GM18861 (cell line): Measurements from ENCODE around the gene CHRM4.

ENCODE experiments used
- ATAC-seq: cut with Tn5 transposase; IDR thresholded peaks from one replicate; pipeline ENCODE4 v1.9.1; 2021; ENCODE audit not compliant: unreplicated experiment

Gene CHRM4

DNA sequence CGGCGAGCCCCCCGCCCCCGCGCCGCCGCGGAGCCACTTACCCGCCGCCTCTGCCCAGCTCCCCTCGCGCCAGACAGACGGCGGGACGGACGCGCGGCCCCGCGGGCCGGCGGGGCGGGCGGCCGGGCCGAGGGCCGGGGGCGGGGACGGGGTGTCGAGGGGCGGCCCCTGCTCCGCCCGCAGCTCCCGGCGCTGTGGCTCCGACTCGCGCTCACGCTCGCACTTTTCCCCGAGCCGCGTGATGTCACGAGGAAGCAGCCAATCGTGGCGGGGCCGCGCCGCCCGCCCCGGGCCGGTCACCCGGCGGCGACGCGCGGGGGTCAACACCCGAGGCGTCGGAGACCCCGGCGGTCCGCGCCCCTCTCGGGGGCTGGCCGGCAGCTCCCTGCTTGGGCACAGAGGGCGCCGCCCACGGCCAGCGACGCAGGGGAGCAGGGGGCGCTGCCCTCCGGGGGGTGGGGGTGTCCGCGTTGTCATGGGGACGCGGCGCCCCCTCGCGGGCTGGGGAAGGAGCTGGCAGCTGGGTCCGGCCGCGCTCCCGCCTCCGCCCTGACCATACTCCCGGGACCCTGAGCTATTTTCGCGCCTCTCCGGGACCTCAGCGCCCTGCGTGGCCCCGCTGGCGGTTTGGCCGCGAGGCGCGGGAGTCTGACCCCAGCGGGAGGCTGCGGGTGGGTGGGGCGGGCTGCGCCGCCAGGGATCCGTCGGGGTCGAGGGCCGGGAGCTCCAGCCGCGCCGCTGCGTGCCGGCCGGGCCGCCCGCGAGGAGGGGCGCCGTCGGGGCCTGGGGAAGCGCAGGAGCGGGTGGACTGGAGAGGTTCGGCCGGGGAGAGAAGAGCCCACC is at the start of gene CHRM4:
Gene CHRM4, minus strand, starts transcription at position 199 of the 843 bp plus-strand sequence. CDS start 5,219 bp downstream, outside the sequence.
- ATAC-seq: no peak

GRCh38 chr11:46438211-46438610 is 46.6 kb upstream of the CHRM4 start:
- no peak for ATAC-seq

DNA sequence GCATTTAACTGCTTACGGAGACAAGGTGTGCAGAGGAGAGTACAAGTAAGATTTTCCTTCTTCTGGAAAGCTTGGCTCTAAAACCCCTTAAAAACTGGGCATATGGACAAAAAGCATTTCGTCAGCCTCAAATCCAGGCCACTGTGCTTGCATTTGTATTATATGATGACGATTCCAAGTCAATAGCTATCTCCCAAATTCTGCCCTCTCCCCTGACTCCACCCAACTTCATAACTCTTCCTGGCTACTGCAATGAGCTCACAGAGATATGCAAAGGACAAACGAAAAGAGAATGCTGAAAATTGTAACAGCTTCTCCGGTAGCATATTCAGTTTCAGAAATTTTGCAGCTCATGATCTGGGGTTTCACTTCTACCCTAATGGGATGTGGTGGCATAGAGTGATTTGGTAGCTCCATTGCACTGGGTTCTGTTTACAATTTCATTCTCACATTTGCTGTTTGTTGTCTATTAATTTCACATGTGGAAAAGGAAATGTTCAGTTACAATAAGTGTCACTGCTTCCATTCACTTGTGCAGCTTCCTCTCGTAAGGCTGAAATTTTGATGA is 45.6 kb upstream of the CHRM4 start:
- no peak for ATAC-seq

GRCh38 chr11:46436113-46436512 is 44.5 kb upstream of the CHRM4 start:
- no peak for ATAC-seq

GRCh38 chr11:46435679-46436078 is 44.1 kb upstream of the CHRM4 start:
- ATAC-seq: no peak

GRCh38 chr11:46431211-46431610 is 39.6 kb upstream of the CHRM4 start:
- ATAC-seq: no peak

- ATAC-seq: no peak
Observed at GRCh38 chr11:46429717-46430116, 38.1 kb upstream of the CHRM4 start.

- ATAC-seq: no peak
Observed at GRCh38 chr11:46427364-46427763, 35.8 kb upstream of the CHRM4 start.

DNA sequence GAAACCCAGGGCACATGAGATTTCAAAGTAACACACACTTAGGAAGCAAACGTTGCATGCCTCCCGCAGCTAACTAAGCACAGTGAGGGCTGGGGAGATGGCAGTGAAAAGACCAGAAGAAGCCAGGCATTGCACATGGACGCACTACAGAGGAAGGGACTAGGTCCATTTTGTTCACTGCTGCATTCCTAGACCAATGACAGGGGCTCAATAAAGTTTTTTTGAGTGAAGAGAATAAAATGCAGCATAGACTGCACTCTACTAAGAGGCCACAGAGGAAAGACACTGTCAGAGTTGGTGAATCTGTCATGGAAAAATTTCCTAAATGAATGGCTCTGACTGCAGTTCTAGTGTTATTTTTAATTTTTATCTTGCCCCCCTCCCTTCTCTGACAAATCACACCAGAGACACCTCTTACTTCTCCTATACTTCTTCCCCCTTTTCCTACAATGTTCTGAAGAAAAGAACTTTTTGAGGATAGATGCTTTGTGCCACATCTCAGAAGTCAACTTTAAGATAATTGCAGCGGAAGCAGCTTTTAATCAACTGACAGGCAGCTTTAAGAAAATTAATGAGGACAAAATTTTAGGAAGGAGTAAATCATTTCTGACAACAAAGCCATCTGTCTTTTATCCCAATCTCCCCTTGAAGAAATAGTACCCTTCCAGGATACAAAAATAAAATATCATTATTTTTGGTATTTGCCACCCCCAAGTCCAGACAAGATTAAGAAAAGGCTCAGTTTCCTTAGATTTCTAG is 34.8 kb upstream of the CHRM4 start:
- no peak for ATAC-seq

DNA sequence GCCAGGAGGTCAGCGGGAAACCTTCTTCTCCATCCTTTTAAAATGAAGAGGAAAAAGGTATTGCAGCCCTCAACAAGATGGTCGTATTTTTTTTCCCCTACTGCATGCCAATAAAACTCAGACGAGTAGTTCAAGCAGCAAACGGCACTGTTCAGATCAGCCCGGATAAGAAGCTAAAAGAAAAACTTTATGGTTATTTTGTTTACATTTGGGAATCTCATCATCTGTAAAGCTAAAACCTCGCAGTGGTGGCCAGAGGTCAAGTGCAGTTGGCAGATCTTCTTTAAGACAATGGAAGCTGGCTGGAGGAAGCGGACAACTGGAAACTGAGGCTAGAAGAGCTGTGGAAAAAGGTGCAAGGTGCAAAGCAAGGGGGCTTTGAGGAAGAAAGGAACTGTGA is 31.0 kb upstream of the CHRM4 start:
- ATAC-seq: no peak

GRCh38 chr11:46421257-46421880 is 29.8 kb upstream of the CHRM4 start:
- ATAC-seq: no peak

GRCh38 chr11:46420513-46420912 is 28.9 kb upstream of the CHRM4 start:
- ATAC-seq: no peak

DNA sequence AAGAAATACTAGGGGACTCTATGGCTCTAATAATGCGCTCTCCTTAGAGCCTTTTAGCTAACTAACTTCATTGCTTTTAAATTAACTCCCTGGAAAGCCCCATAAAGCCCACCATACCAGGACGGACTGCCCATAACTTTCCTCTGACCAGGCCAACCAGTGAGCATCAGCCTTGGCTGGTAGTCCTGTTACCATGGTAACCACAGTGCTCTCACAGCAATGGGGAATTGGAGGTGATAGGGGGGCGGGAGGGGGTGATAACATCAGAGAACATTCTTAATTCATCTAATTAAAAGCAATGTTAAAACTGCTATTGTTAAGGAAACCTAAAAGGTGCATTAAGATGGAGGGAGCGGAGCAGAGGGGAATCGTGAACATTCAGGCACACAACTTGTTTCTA is 27.2 kb upstream of the CHRM4 start:
- ATAC-seq: no peak

DNA sequence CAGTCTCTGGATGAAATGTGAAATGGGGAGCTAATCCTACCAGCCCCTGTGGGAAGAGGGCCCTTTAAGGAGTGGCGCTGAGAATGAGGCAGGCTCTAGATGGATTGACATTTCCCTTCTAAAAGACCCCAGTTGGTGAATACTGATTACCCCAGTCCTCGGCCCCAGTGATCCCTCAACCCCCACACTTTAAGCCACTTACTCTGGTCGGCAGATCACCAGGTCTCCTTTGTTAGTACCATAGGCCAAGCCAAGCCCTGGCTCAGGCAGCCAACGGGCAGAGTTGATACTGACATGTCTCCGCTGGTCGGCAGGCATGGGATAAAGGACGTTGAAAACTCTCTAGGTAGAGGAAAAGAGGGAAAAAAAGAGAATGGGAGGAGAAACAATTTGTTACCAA is 26.1 kb upstream of the CHRM4 start:
- ATAC-seq: no peak

DNA sequence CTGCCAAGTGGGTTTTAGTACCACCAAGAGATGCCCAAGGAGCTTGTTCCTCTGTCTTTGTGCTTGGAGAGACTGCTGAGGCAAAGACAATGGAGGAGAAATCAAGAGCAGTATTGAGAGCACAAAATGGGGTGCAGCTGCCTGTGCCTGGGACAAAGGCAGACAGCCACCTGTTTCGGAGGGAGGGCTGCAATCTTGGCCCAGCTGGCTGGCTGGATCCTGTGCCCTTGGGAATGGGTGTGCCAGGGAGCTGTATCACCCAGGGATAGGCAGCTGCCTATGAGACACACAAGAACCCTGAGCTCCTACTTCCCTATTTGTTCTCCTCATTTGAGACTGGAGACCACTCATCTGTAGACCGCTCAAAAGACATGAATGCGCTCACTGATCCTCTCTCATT is 23.3 kb upstream of the CHRM4 start:
- ATAC-seq: no peak

DNA sequence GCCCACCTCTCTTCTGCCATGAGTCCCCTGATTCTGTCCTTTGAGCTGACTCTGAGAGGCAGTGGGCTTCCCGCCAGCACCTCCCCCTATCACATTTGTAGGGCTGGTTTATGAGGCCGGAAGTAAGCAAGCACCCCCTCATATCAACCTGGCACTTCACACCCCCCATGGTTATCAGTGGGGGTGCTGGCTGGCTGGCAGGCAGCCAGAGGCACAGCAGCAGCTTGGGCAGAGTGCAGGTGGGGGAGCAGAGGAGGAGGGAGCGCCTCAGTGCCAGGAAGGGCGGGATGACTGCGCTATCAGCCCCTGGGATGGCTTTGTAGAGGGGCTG is 22.9 kb upstream of the CHRM4 start:
- ATAC-seq: no peak

DNA sequence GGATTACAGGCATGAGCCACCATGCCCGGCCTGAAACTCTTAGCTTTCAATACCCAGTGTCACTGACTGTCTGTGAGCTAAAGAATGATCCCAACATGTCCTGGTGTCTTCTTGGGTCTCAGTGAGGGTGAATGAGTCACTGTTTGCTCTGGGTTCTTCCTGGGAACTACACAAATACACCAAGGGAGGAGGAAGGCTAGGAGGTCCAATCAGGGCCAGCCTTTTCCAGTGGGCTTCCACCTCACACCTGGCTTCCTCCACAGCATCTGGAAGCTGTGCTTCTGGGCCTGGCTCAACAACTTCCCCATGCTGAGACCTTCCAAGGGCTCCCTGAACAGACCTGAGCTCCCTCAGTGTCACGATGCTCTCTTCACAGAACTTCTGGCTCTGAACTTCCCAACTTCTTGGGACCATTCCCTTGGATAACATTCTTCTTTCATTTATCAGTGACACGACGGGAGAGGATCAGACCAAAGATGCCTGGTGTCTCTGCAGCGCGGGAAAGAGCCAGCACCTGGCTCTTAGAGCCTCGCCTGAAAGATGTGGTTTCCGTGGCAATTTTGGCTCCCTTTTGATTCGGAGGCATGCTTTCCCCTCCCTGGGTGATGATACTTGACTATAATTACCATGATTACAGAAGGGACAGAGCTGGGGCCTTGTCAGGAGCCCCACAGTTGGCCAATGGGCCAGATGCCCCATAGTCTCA is 22.3 kb upstream of the CHRM4 start:
- no peak for ATAC-seq

DNA sequence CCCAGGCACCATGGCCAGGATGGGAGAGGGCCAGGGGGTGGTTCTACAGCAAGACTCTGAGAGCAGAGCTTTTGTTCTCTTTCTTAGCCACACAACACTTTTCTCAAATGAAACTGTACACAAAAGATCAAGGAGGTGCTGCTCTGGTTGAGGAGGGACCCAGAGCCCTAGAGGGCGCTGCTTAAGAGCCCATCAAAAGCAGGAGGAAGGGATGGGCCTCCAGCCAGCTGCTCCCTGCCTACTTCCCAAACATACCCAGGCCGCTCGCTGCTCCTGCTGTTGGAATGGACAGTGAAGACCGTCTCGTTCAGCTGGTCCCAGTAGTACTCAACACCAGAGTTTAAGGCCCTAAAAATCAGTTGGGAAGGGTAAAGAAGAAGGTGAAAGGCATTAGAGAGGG is 18.4 kb upstream of the CHRM4 start:
- no peak for ATAC-seq

DNA sequence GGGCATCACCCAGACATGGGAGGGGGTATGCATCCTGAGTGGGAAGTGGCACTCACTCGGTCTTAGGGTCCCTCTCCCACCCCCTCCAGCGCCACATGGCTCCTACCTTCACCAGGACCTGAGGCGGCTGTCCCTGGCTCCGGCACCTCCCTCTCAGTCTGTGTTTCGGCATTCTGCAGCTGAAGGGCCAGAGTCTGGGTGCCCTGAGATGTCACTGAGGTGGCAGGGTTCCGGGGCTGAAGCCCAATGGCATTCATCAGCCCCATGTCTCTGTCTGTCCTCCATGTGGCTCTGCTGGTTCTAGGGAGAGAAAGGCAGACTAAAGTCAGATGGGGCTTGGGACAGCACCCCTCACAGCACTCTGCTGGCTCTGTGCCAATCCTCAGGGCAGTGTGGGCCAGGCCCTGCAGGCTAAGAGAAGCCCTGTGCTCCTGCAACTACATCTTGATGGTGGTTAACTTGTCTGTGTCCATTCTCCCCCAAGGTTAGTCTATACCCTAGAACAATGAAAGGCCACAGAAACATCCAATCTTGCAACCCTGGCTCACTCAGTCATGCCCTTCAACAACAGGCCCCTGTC is 16.9 kb upstream of the CHRM4 start:
- ATAC-seq: no peak

GRCh38 chr11:46407635-46408034 is 16.1 kb upstream of the CHRM4 start:
- no peak for ATAC-seq
